K562 (cell line): ENCODE data around the gene SP100. TPM values are rescaled to one million over a fixed set of nuclear protein-coding genes. Genes with fewer than 3 reads are reported as not detected.

Experiments
- ATAC-seq: fragments of 200-7000 bp; cut with Tn5 transposase; 3 replicates; pipeline ENCODE4 v1.9.1; 2020; ENCODE audit warnings: moderate library complexity
- BruUV-seq: library from RNA; stranded (reverse); fragments of 400-500 nt; replicated peaks from 2 replicates; lab custom pipeline; 2021; lab: Mats Ljungman, UMichigan
- CTCF ChIA-PET: fragments of 300-600 bp; formaldehyde crosslinking; extraction: SDS; loops from one replicate; lab custom pipeline; 2021; ENCODE audit warnings: low intra/inter-chr PET ratio; lab: Yijun Ruan, JAX
- POLR2A ChIA-PET: fragments of 300-600, 350-650 bp; sonication (Branson Sonifier 250); formaldehyde crosslinking; extraction: SDS; loops from one replicate; lab custom pipeline; 2021; ENCODE audit warnings: antibody characterized with exemption, inconsistent platforms; lab: Yijun Ruan, JAX
- DNase-seq, 4 experiments: peaks; one replicate each; pipeline versions ENCODE4 v3.0.0 to v3.0.0-alpha.2; 2011 to 2018; ENCODE audit warnings: low spot score in 3 of 4, mixed read lengths in 3 of 4; ENCODE audit errors: extremely low read depth in 1 of 4
- FAIRE-seq: peaks from 2 replicates; lab custom pipeline; 2011; peaks lifted over from hg19 to GRCh38; lab: Jason Lieb, UNC
- H2AFZ ChIP-seq: 2 replicates; pipeline ENCODE4 v1.6.0; 2011; ENCODE audit warnings: low read depth, low read length, control low read depth, inconsistent platforms
- H3K27ac ChIP-seq: fragments of 200-600 bp; 3 replicates; pipeline ENCODE4 v1.8.0; 2011; ENCODE audit warnings: low read depth, mild to moderate bottlenecking, control low read depth, inconsistent platforms, low read length, moderate library complexity, mixed read lengths; ENCODE audit errors: extremely low read depth
- H3K27me3 ChIP-seq, 2 experiments: fragments of 300-600 bp in 1 of 2; 2 replicates in 1 of 2; 3 replicates in 1 of 2; pipeline versions ENCODE4 v1.6.0 to v1.8.0; 2011; ENCODE audit warnings: inconsistent platforms in 2 of 2, low read length in 2 of 2, mild to moderate bottlenecking in 1 of 2, mixed read lengths in 1 of 2, moderate library complexity in 1 of 2; ENCODE audit not compliant: control insufficient read depth in 2 of 2, insufficient read depth in 2 of 2
- H3K36me3 ChIP-seq: fragments of 300-600 bp; 3 replicates; pipeline ENCODE4 v1.8.0; 2011; ENCODE audit warnings: mild to moderate bottlenecking, low read length, inconsistent platforms; ENCODE audit not compliant: control insufficient read depth, insufficient read depth
- H3K4me1 ChIP-seq, 2 experiments: fragments of 200-600 bp in 1 of 2; replicated peaks in 1 of 2; 2 replicates in 1 of 2; 3 replicates in 1 of 2; pipeline versions ENCODE4 v1.5.1 to v1.8.0; 2011; ENCODE audit warnings: inconsistent platforms in 2 of 2, low read length in 2 of 2, mild to moderate bottlenecking in 1 of 2, mixed read lengths in 1 of 2, moderate library complexity in 1 of 2; ENCODE audit not compliant: control insufficient read depth in 2 of 2, insufficient read depth in 2 of 2
- H3K4me2 ChIP-seq: 2 replicates; pipeline ENCODE4 v1.6.1; 2011; ENCODE audit warnings: low read length, control low read depth, inconsistent platforms, mixed read lengths; ENCODE audit not compliant: insufficient read depth
- H3K4me3 ChIP-seq: fragments of 200-600 bp; sonication (generic), shearing (Covaris generic); 2 replicates; pipeline ENCODE4 v1.5.1; 2016; ENCODE audit warnings: control low read depth, inconsistent platforms
- H3K79me2 ChIP-seq: fragments of 200-600 bp; 3 replicates; pipeline ENCODE4 v1.8.0; 2011; ENCODE audit warnings: low read length, inconsistent platforms; ENCODE audit not compliant: control insufficient read depth, insufficient read depth
- H3K9ac ChIP-seq, 2 experiments: 2 replicates each; pipeline versions ENCODE4 v1.6.0 to v1.6.1; 2011; ENCODE audit warnings: low read depth in 2 of 2, low read length in 2 of 2, control low read depth in 1 of 2, inconsistent platforms in 1 of 2, mild to moderate bottlenecking in 1 of 2, mixed read lengths in 1 of 2; ENCODE audit not compliant: insufficient read depth in 1 of 2
- H3K9me1 ChIP-seq: one replicate; pipeline ENCODE4 v1.6.0; 2011; ENCODE audit warnings: inconsistent platforms, mild to moderate bottlenecking, low read length, moderate library complexity; ENCODE audit not compliant: control insufficient read depth, insufficient read depth
- H3K9me3 ChIP-seq: replicated peaks from 2 replicates; pipeline ENCODE4 v1.5.1; 2011; ENCODE audit warnings: low read depth, low read length, inconsistent platforms; ENCODE audit not compliant: control insufficient read depth, insufficient read depth
- H4K20me1 ChIP-seq: replicated peaks from 2 replicates; pipeline ENCODE4 v1.6.1; 2011; ENCODE audit warnings: low read length, inconsistent platforms, mixed read lengths; ENCODE audit not compliant: control insufficient read depth, insufficient read depth
- GABPB2 ChIP-seq: fragments of 250-450 bp; sonication (Bioruptor Pico); conservative IDR thresholded peaks from 2 replicates; pipeline ENCODE4 v1.5.1; 2021; ENCODE audit warnings: mild to moderate bottlenecking
- MXI1 ChIP-seq: IDR thresholded peaks from 2 replicates; pipeline ENCODE4 v1.6.1; 2011; ENCODE audit warnings: low read depth, mild to moderate bottlenecking, improper control_type of control experiment, low read length
- NCOA1 ChIP-seq: fragments of 450-650 bp; IDR thresholded peaks from 2 replicates; pipeline ENCODE4 v1.6.1; 2016; ENCODE audit warnings: low read depth
- POU5F1 ChIP-seq: fragments of 150-350 bp; IDR thresholded peaks from 2 replicates; pipeline ENCODE4 v1.6.1; 2014; ENCODE audit warnings: borderline replicate concordance, low read length, low read depth, mild to moderate bottlenecking; ENCODE audit not compliant: partially characterized antibody
- SMAD4 ChIP-seq: fragments of 250-450 bp; sonication (Bioruptor Pico); conservative IDR thresholded peaks from 2 replicates; pipeline ENCODE4 v1.8.0; 2021; ENCODE audit warnings: inconsistent platforms, mild to moderate bottlenecking, moderate library complexity
- SP2 ChIP-seq: IDR thresholded peaks from 2 replicates; pipeline ENCODE4 v1.6.1; 2011; ENCODE audit warnings: mild to moderate bottlenecking, low read depth, low read length, moderate library complexity; ENCODE audit not compliant: poor library complexity, severe bottlenecking; ENCODE audit errors: extremely low read depth
- TAF1 ChIP-seq: IDR thresholded peaks from 2 replicates; pipeline ENCODE4 v1.6.1; 2011; ENCODE audit warnings: mild to moderate bottlenecking, low read length, moderate library complexity; ENCODE audit not compliant: insufficient read depth, control insufficient read depth, severe bottlenecking; ENCODE audit errors: extremely low read depth
- YBX1 ChIP-seq: fragments of 450-650 bp; IDR thresholded peaks from 2 replicates; pipeline ENCODE4 v1.7.1; 2016; ENCODE audit warnings: mild to moderate bottlenecking
- ZZZ3 ChIP-seq: fragments of 450-650 bp; IDR thresholded peaks from 2 replicates; pipeline ENCODE4 v1.6.1; 2016; ENCODE audit warnings: antibody characterized with exemption, mild to moderate bottlenecking, moderate library complexity
- WGBS: fragments of 100-300 bp; shearing (Covaris generic); methylation state at CpG from one replicate; pipeline ENCODE4 v1.1.6; 2016; ENCODE audit warnings: low coverage, mixed read lengths; ENCODE audit not compliant: insufficient coverage; ENCODE audit errors: missing lambda C conversion rate; 5-methylcytosine and 5-hydroxymethylcytosine counted together
- in situ Hi-C: fragments of 300-500 bp; cut with MboI; formaldehyde crosslinking; loops from 4 replicates; pipeline ENCODE4 v1.15.0; 2018; ENCODE audit warnings: inconsistent platforms, mixed read lengths
- intact Hi-C: fragments of 100-400 bp; cut with micrococcal nuclease; formaldehyde crosslinking; loops from 2 replicates; pipeline ENCODE4 v1.14.2; 2022
- polyA plus RNA-seq, 8 experiments: library from polyadenylated mRNA; depleted of rRNA in 4 of 8; stranded (reverse) in 5 of 8; unstranded in 3 of 8; fragments of >200 nt; fragmentation: Nextera tagmentation in 2 of 8; fragmentation: Illumina TruSeq in 1 of 8; extraction: Ambion mirVana in 2 of 8; extraction: Trizol in 1 of 8; gene quantifications; 2 replicates each; pipeline versions ENCODE4 v1.2.1 to v1.2.3, GENCODE V29; 2011 to 2014; ENCODE audit warnings: inconsistent platforms in 1 of 8, missing spikeins in 1 of 8
- total RNA-seq, 7 experiments: library from RNA; depleted of rRNA in 6 of 7; stranded (reverse); fragments of >200 nt in 6 of 7; fragmentation: Illumina TruSeq in 2 of 7; extraction: Trizol in 2 of 7; gene quantifications; 2 replicates each; pipeline versions ENCODE4 v1.2.1 to v1.2.3, GENCODE V29; 2011 to 2021; ENCODE audit warnings: low replicate concordance in 1 of 7
- TF ChIP-seq, protein P1 (sequence below), 3 experiments: fragments of 200-800 bp in 1 of 3; fragments of 250-450 bp in 1 of 3; fragments of 450-650 bp in 1 of 3; sonication (Bioruptor Pico) in 1 of 3; sonication (Bioruptor generic) in 1 of 3; formaldehyde crosslinking in 1 of 3; IDR thresholded peaks; 2 replicates each; pipeline versions ENCODE4 v1.6.1 to v1.8.0; 2016 to 2022; ENCODE audit warnings: mild to moderate bottlenecking in 2 of 3, missing genetic modification characterization in 2 of 3, missing compliant biosample characterization in 1 of 3, moderate library complexity in 1 of 3
- TF ChIP-seq, protein P2 (sequence below): fragments of 450-650 bp; IDR thresholded peaks from 2 replicates; pipeline ENCODE4 v1.6.1; 2016; ENCODE audit warnings: borderline replicate concordance
- TF ChIP-seq, protein P3 (sequence below): fragments of 250-450 bp; sonication (Bioruptor Pico); IDR thresholded peaks from 2 replicates; pipeline ENCODE4 v1.4.0; 2020; ENCODE audit warnings: borderline replicate concordance
- TF ChIP-seq, protein P4 (sequence below): fragments of 450-650 bp; IDR thresholded peaks from 2 replicates; pipeline ENCODE4 v1.6.1; 2016; ENCODE audit warnings: missing biosample characterization, missing genetic modification characterization

The SP100 gene
- total and polyA plus RNA-seq, 9 of the 15 experiments (the other 6 are each of a cell fraction or from before 2014, with no cell fraction given): 19.2 to 39.2 (median 34.6) TPM

DNA sequence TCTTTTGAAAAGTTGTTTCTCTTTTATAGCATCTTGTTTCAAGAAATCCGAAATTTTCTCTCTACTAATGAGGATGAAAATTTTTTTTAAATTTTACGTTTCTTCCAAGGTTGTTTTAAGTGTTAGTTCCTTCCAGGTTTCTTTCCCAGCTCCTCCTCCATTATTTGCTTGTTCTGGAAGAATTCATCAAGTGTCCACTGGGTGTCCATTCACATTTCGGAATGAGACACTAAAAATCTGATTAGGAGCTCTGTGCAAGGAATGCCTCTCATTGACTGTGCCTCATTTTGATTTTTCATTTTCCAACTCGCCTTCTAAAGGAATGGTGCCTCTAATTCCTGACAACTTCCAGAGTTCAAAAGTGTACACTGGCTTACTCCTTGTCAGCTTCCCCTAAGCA lies 6.1 kb downstream of the SP100 start:
- H3K9me1 ChIP-seq: no peaks in the 10 kb centered on the region
- no peak overlapping the region for H3K27ac ChIP-seq
- peaks cover 4% of the 10 kb centered on the region; the same call in 1 of the 3 replicates for H3K36me3 ChIP-seq
- no peak overlapping the region for H3K9ac ChIP-seq
- ATAC-seq (no peak), FAIRE-seq (no peak), DNase-seq (no peak)
- no peaks in the 10 kb centered on the region for H4K20me1 ChIP-seq
- peaks cover 75% of the 10 kb centered on the region for H3K79me2 ChIP-seq
- H3K27me3 ChIP-seq: no peaks in the 10 kb centered on the region
- no TSS peak for BruUV-seq
- in situ Hi-C loops (no loop called here), intact Hi-C loops (no loop called here)
- H2AFZ ChIP-seq: no peak overlapping the region
- 64% methylated on average over 3 of the region's 4 CpGs for WGBS
- POLR2A ChIA-PET: interaction anchor here (1.2 kb wide), 1 partner anchor 12 kb away, joined by 3 read pairs; no protein-coding TSS in a partner anchor
- peaks cover 0 to 4% of the 10 kb centered on the region in 2 experiments; a peak in 1 of 5 replicates for H3K4me1 ChIP-seq
- H3K9me3 ChIP-seq: no peaks in the 10 kb centered on the region
- no peak overlapping the region for H3K4me2 ChIP-seq
- CTCF ChIA-PET: no interaction called here
- H3K4me3 ChIP-seq: no peak overlapping the region
- TF ChIP-seq, protein P1, sequence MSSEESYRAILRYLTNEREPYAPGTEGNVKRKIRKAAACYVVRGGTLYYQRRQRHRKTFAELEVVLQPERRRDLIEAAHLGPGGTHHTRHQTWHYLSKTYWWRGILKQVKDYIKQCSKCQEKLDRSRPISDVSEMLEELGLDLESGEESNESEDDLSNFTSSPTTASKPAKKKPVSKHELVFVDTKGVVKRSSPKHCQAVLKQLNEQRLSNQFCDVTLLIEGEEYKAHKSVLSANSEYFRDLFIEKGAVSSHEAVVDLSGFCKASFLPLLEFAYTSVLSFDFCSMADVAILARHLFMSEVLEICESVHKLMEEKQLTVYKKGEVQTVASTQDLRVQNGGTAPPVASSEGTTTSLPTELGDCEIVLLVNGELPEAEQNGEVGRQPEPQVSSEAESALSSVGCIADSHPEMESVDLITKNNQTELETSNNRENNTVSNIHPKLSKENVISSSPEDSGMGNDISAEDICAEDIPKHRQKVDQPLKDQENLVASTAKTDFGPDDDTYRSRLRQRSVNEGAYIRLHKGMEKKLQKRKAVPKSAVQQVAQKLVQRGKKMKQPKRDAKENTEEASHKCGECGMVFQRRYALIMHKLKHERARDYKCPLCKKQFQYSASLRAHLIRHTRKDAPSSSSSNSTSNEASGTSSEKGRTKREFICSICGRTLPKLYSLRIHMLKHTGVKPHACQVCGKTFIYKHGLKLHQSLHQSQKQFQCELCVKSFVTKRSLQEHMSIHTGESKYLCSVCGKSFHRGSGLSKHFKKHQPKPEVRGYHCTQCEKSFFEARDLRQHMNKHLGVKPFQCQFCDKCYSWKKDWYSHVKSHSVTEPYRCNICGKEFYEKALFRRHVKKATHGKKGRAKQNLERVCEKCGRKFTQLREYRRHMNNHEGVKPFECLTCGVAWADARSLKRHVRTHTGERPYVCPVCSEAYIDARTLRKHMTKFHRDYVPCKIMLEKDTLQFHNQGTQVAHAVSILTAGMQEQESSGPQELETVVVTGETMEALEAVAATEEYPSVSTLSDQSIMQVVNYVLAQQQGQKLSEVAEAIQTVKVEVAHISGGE (CRISPR knock-in tag; IDR thresholded peaks at IDR 0.05): no peak
- TF ChIP-seq GABPB2: no peak
- TF ChIP-seq MXI1: no peak
- no peak for TF ChIP-seq SMAD4 (CRISPR knock-in tag)
- no peak for TF ChIP-seq SP2
- no peak for TF ChIP-seq NCOA1
- TF ChIP-seq, protein P2, sequence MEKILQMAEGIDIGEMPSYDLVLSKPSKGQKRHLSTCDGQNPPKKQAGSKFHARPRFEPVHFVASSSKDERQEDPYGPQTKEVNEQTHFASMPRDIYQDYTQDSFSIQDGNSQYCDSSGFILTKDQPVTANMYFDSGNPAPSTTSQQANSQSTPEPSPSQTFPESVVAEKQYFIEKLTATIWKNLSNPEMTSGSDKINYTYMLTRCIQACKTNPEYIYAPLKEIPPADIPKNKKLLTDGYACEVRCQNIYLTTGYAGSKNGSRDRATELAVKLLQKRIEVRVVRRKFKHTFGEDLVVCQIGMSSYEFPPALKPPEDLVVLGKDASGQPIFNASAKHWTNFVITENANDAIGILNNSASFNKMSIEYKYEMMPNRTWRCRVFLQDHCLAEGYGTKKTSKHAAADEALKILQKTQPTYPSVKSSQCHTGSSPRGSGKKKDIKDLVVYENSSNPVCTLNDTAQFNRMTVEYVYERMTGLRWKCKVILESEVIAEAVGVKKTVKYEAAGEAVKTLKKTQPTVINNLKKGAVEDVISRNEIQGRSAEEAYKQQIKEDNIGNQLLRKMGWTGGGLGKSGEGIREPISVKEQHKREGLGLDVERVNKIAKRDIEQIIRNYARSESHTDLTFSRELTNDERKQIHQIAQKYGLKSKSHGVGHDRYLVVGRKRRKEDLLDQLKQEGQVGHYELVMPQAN: no peak
- TF ChIP-seq, protein P3, sequence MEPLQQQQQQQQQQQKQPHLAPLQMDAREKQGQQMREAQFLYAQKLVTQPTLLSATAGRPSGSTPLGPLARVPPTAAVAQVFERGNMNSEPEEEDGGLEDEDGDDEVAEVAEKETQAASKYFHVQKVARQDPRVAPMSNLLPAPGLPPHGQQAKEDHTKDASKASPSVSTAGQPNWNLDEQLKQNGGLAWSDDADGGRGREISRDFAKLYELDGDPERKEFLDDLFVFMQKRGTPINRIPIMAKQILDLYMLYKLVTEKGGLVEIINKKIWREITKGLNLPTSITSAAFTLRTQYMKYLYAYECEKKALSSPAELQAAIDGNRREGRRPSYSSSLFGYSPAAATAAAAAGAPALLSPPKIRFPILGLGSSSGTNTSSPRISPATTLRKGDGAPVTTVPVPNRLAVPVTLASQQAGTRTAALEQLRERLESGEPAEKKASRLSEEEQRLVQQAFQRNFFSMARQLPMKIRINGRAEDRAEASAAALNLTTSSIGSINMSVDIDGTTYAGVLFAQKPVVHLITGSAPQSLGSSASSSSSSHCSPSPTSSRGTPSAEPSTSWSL: no peak
- TF ChIP-seq, protein P4, sequence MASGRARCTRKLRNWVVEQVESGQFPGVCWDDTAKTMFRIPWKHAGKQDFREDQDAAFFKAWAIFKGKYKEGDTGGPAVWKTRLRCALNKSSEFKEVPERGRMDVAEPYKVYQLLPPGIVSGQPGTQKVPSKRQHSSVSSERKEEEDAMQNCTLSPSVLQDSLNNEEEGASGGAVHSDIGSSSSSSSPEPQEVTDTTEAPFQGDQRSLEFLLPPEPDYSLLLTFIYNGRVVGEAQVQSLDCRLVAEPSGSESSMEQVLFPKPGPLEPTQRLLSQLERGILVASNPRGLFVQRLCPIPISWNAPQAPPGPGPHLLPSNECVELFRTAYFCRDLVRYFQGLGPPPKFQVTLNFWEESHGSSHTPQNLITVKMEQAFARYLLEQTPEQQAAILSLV (tag): no peak
- TF ChIP-seq YBX1: no peak
- no peak for TF ChIP-seq ZZZ3
- TF ChIP-seq POU5F1: no peak
- TF ChIP-seq TAF1: no peak
